HG02678 (cell line): ENCODE measurements around the gene MBD3.

Experiments
- ATAC-seq: cut with Tn5 transposase; IDR thresholded peaks from one replicate; pipeline ENCODE4 v1.9.1; 2021; ENCODE audit warnings: mild to moderate bottlenecking, moderate library complexity; ENCODE audit not compliant: unreplicated experiment

Gene MBD3

DNA sequence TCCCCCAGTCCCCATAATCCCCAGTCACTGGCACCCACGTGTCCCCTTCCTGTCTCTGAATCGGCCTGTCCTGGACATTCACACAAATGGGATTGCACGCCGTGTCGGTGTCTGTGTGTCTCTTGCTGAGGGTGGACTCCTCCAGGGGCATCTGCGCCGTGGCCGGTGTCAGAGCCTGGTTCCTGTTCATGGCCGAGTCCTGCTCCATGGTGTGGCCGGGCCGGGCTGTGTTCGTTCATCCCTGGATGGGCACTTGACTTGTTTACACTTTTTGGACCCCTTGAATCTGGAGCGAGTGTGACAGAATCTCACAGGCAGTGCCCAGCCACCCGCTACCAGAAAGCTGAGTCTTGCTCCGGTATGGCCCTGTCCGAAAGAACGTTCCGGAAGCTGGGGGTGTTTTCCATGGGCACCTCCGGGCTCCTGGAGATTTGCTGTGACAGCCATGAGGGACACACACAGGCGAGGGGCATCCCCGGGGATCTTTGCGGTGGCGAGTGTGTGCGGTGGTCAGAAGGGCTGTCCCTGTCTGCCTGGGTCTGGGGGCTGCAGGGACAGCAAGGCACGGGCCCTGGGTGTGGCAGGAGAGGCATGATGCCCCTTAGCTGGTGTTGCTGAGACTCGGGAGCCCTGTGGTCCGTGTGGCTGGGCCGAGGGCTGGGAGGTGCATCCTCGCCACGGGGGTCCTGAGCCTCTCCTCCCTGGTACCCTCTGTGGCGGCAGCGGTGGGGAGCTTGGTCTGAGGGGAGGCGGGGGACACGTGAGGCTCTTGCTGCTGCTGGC, 18.1 kb downstream of the MBD3 start:
- no peak for ATAC-seq

DNA sequence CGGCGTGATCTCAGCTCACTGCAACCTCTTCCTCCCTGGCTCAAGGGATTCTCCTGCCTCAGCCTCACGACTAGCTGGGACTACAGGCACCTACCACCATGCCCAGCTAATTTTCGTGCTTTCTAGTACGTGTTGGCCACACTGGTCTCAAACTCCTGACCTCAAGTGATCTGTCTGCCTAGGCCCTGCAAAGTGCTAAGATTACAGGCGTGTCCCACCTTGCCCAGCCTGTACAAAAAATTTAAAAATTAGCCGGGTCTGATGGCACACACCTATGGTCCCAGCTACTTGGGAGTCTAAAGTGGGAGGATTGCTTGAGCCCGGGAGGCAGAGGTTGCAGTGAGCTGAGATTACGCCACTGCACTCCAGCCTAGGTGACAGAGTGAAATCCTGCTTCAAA, 19.9 kb downstream of the MBD3 start:
- ATAC-seq, result no peak

DNA sequence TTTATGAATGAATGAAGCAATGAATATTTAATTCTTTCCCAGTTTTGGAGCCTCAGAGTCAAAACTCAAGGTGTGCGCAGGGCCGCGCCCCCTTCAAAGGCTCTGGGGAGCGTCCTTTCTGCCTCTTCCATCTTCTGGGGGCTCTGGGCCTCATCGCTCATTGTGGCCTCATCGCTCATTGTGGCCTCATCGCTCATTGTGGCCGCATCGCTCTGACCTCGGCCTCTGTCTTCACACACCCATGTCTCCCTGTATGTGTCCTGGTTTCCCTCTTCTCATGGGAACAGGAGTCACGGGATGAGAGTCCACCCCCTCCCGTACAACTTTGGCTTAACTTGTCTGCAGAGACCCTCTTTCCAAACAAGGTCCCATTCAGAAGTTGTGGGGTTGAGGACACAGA, 21.3 kb downstream of the MBD3 start:
- ATAC-seq, result no peak

DNA sequence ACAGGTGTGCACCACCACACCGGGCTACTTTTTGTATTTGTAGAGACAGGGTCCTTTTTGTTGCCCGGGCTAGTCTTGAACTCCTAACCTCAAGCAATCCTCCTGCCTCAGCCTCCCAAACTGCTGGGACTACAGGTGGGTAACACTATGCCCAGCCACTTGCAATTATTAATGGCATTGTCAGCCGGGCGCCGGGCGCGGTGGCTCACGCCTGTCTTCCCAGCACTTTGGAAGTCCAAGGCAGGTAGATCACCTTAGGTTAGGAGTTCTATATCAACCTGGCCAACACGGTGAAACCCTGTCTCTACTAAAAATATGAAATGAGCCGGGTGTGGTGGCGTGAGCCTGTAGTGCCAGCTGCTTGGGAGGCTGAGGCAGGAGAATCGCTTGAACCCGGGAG, 21.8 kb downstream of the MBD3 start:
- no peak for ATAC-seq

DNA sequence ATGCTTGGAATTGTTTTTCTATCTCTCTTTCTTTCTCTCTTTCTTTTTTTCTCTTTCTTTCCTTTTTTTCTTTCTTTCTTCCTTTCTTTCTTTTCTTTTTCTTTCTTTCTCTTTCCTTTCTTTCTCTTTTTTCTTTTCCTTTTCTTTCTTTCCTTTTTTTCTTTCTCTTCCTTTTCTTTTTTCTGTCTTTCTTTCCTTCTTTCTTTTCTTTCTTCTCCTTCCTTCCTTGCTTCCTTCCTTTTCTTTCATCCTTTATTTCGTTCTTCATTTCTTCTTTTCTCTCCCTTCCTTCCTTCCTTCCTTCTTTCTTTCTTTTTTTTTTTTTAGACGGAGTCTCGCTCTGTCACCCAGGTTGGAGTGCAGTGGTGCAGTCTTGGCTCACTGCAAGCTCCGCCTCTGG, 22.7 kb downstream of the MBD3 start:
- no peak for ATAC-seq

DNA sequence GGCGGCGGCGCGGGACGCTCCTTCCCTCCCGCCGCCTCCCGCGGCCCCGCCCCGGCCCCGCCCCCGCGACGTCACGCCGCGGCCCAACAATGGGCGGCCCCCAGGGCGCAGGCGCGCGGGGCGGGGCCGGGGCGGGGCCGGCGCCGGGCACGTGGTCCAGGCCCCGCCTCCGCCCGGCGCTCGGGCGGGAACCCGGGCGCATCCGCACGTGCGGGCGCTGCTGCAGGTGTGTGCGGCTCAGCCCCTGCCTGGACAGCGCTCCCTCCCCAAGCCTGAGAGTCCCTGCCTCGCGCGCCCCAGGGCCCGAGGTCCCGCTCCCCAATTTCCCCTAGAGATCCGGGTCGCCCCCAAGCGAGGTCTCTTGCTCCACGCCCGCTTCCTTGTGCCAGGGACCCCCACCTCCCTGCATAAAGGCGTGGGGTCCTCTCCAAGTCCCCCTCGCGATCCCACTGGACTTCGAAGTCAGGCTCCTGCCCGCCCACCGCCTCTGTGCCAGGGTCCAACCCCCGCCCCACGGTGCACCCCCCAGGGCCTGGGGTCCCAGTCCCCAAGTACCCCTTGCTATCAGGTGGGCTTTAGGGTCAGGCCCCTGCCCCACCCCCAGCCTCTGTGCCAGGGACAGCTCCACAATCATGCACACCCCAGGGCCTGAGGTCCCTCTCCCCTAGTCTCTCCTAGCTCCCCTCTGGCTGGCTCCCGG, 24.2 kb downstream of the MBD3 start, which contains the start of gene MEX3D:
Gene MEX3D (minus strand): TSS at position 6 of the 700 bp plus-strand sequence. CDS start 267 bp downstream, outside the sequence.
- peak; percentile 72 for ATAC-seq

DNA sequence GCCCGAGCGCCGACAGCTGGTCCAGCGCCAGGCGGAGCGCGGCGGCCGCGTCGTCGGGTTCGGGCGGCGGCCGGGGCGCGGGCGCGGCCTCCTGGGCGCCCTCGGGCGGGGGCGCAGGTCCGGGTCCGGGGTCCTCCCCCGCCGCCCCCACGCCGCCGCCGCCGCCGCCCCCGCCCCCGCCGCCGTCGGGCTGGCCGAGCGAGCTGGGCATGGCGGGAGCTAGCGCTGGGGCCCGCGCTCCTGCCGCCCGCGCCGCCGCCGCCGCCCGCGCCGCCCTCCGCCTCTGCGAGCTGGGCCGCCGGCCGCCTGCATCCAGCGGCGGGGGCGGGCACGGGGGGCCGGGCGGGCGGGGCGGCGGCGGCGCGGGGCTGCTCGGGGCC, 24.8 kb downstream of the MBD3 start:
- no peak for ATAC-seq

DNA sequence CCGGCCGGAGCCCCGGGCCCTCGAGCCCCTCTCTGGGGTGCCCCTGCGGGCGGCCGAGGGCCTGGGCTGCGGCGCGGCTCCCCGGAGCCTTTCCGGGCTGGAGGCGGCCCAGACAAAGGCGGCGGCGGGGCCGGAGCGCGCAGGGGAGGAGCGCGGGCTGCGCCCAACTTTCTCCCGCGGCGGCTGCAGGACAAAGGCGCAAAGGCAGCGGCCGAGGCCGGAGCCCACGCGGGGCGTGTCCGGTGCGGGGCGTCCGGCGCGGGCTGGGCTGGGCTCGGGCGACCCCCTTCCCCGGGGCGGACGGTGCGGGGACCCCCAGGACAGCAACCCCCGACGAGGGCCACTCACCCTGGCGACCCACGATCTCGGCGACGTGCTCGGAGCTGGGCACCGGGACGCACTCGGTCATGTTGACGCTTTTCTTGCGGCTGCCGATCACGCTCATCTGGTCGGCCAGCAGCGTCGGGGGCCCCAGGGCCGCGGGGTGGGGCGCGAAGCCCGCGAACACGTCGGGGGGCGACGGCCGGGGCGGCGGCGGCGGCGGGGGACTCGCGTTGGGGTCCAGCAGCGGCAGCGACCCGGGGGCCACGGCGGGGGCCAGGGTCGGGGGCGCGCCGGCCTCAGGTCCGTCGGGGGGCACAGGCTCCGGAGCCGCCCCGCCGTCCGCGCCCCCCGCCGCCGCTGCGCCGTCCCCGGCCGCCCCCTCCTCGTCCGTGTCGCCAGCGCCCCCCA, 25.4 kb downstream of the MBD3 start:
- ATAC-seq, result no peak

DNA sequence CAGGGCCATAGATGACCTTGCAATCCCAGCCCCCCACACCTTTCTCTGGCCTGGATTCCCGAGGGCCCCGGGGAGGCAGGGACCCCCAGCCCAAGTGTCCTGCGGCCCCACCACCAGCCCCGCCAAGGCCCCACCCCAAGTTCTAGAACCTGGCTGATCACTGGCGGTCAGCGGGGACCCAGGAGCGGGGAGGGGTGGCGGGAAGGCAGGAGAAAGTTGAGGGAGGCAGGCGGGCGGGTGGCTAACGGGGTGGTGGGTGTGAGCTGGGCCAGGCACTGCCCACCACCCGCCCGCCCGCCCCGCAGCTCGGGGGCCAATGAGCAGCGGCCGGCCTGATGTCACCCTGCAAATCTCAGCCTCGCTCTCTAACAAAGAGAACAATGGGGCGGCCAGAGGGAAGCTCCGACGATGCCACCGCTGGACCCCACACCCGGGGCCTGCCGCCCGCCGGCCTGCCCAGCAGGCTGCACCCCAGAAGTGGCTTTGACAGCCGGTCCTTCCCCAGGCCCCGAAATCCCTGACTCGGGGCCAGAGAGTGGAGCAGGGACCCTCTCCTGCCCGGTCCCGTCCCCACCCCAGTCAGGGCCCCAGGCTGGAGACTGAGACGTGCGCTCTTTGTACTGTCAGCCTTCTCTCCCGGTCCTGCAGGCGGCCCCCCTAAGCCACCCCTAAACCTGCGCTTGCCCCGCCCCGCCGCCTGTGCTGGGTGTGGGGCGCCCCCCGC, 26.1 kb downstream of the MBD3 start:
- ATAC-seq, result no peak

DNA sequence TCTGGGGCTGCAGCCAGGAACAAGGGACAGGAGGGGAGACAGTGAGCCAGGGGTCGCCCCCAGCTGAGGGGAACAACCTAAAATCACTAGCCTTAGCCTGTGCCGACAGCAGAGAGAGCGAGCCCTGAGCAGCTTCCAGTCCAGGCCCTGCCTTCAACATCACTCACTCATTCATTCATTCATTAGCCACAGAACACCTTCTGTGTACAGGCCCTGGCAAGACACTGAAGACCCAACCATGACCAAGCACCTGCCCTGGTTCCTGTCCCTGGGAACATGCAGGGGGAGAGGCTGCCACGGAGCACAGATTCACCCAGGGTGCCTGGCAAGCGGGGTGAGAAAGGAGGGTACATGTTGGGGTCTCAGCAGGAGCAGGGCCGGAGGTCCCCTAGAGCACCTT, 29.4 kb downstream of the MBD3 start:
- no peak for ATAC-seq

DNA sequence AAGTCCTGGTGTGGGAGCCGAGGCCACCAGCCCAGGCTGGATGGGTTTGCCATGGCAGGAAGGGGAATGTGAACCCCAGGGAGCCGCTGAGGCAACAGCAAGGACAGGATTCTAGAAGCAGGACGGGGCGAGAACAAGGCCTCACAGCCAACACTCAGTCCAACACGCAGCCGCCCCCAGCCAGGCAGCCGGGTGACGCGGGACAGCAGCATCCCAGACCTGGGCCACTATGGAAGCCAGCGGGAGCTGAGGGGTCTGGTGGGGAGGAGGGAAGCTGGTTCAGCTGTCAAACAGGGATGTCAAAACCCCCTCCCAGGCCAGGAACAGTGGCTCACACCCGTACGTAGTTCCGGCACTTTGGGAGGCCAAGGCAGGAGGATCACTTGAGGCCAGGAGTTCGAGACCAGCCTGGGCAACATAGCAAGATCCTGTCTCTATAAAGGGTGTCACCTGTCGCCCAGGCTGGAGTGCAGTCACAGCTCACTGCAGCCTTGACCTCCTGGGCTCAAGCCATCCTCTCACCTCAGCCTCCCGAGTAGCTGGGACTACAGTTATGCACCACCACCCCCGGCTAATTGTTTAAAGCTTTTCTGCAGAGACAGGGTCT, 31.3 kb downstream of the MBD3 start:
- no peak for ATAC-seq

DNA sequence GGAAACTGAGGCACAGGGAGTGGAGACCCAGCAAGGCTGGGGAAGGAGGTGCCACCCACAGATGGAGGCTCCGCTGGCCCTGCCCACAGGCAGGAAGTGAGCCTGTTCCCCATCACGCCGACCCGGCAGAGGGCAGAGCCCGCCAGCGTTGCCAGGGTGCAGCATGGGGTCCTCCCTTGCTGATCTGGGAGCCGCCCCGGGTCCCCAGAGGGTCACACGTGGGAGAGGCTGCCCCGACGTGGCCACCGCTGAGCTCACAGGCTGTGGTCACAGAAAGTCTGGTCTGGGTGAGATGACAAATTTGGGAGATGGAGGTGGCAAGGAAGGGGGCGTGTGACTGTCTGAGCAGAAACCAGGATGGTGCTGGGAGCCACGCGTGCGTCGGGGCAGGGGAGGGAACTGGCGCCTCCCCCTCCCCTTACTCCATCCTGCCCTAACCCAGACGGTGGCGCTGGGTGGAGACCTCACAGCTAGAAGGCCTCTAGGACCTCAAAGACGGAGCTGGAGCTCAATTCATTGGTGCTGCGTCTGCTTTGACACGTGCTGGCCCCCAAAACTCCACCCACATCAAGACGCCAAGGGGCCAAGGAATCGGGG, 32.3 kb downstream of the MBD3 start:
- ATAC-seq, result no peak

DNA sequence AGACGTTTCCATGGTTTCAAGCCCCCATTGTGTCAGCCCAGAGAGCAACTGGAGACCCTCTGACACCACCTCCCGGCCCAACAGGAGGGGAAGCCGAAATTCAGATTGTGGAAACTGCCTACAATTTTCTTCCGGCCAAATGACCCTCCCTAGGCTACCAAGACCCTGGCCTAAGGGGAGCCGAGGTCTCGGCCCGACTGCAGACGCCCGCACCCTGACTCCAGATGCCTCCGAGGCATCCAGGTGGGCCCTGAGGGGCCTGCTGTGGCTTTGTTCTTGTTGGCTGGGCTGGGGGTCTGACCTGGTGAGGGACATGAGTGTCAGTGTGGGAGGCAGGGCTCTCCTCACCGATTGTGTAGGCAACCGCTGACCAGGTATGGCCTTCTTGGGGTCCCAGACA, 34.1 kb downstream of the MBD3 start:
- ATAC-seq, result no peak

DNA sequence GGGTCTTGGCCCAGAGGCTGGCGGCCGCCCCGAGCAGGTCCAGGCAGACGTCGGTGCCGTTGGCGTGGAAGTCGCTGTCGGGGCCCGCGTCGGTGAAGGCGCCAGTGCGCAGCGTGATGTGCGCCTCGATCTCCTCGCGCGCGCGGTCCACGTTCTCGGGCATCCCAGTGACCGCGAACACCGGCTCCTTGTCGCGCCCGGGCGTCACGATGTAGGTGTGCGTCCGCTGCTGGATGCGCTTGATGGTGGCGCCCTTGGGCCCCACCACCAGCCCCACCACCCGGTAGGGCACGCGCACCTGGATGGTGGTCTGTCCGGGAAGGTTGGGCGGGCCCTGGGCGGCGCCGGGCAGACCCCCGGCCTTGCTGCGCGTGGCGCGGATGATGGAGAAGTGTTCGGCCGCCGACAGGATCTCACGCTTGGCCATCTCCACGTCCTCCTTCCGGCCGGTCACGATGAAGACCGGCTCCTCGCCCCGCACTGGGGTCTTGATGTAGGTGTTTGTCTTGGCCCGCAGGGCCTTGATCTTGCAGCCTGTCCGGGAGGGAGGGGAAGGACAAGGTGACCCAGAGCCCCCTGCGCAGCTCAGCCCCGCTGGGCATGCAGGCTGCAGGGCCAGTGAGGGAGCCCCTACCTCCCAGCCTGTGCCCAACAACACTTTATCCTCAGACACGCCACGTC, 36.1 kb downstream of the MBD3 start:
- no peak for ATAC-seq

DNA sequence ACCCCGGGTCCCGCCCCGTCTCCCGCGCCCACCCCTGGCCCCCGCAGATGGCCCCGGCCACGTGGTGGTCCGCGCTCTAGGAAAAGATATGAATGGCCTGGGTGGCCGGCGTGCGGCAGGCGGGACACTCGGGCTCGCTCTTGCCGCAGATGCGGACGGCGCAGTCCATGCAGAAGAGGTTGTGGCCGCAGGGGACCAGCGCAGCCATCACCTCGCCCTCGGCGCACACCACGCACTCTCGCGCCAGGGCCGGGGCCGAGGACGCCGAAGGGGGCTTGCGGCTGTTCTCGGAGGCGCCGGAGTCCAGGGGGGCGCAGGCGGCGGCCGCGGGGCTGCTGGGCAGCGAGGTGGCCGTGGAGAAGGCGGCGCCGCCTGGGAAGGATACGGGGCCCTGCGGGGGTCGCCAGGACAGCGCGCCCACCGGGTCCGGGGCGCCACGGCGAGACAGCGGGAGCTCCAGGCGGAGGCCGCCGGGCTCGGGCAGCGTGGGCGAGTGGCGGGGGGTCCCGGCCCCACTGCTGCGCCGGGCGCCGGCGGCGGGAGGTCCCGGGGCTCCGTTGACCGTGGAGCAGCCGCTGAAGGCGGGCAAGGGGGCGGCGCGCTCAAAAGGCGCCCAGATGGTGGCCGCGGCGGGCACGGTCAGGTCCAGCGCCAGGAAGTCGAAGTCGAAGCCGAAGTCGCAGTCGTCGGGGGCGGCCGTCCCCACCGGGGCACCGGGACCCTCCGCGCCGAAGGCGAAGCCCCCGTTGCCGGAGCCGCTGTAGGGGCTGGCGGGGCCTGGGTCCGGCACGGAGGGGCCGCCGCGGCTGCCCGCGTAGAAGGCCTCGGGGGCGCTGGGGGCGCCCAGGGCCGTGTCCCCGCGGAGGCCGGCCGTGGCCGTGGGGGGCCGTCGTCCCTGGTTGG, 36.9 kb downstream of the MBD3 start:
- ATAC-seq, result no peak

DNA sequence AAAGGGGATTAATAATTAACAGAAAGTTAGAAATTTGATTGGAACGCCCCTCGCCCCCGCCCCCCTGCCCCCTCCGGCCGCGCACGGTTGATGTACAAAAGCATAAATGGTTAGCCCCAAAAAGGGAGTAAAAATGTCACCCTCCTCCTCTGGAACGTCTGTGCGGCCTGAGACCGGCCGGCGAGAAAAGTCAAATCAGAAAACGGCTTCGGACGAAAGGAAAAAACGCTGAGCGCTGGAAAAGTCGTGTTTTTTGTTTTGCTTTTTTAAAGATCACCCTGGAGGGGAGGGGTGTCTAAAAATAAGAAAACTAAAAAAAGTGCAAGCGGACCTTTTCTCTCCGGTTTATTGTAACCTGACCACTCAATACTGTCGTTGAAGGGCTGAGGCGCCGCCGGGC, 37.7 kb downstream of the MBD3 start:
- ATAC-seq, result no peak

DNA sequence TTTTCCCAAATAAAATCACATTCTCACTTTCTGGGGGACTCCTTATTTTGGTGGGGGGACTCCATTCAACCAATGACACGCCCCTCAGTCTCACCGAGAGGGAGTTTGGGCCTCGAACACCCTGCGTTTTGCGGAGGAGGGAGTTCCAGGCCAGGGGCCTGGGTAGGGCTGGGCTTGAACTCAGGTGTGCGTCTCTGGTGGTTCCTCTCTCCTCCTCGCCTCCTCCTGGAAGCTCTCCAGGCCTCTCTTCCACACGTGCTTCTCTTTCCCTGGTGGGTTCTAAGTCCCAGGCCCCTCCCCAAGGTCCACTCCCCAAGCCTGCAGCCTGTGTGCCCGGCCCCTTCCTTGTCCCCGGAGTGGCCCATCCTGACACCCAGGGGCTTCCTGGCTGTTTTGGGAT, 39.2 kb downstream of the MBD3 start:
- no peak for ATAC-seq

DNA sequence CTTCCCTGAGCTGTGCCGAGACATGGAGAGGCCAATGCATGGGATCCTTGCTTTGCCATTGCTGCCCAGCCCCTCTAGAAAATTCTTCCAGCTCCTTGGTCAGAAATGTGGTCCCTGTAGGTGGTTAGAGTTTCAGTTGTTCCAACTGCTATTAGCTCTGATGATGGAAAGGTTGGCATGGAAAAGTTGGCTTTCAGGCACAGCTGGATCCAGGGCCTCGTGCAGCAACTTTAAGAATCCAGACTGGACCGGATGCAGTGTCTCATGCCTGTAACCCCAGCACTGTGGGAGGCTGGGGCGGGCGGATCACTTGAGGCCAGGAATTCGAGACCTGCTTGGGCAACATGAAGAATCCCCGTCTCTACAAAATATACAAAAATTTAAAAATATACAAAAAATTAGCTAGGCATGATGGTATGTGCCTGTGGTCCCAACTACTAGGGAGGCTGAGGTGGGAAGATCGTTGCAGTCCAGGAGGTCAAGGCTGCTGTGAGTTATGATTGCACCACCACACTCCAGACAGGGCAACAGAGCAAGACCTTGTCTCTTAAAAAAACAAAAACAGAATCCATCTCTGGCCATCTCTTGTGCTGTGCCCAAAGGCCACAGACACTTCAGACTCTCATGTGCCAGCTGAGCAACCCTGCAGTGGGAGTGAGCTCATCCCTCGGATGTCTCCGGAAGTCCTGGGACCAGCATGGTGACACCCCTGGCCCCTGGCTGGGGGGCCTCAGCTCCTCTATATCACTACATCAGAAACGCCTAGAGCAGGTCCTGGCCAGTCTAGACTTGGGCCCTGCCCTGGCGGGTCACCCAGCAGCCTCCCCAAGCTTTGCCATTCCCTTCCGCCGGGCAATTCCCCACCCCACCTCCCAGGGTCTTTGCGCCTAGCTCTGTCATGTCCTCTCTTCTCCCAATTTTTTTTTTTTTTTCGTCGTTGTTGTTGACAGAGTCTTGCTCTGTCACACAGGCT, 41.3 kb downstream of the MBD3 start:
- ATAC-seq, result no peak
